Measurements from ENCODE around the gene DMRT1.

DMRT1 gene

DNA sequence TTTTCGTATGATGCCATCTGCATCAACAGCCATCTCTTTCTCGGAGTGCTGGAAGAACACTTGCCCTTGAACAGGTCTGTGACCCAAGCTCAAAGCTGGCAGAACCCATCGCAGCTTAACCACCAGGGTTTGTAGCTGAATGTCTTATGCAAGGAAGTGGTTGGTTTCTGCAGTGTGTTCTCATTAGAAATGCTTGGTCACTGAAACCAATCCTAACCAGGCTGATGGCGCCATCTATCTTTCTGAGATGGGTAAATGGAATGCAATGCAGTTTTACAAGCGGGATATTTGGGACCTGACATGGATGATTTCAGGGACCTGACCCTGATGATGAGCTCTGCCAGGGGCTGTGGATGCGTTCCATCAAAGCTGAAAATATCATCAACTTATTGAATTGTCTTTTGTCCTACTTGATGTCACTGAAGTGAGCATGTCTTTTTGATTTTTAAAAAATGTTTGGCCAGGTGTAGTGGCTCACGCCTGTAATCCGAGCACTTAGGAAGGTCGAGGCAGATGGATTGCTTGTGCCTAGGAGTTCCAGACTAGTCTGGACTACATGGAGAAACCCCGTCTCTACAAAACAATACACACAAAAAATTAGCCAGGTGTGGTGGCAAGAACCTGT, 163.7 kb downstream of the DMRT1 start:
- peak; percentile 91 for DNase-seq (ENCODE audit: low read depth)
- TF ChIP-seq POLR2A (IDR thresholded peaks at IDR 0.05; ENCODE audit: extremely low read depth, insufficient read length) (no peak), CTCF (IDR thresholded peaks at IDR 0.05; ENCODE audit: low read depth, low read length) (peak; percentile 87), MYC (IDR thresholded peaks at IDR 0.05; ENCODE audit: low read depth, low read length) (no peak)
- H3K4me3 ChIP-seq (ENCODE audit: low read depth, low read length) = no peak overlapping the region

GRCh38 chr9:1007312-1007711, 165.8 kb downstream of the DMRT1 start:
- no peak overlapping the region for H3K4me3 ChIP-seq (ENCODE audit: low read depth, low read length)
- TF ChIP-seq MYC (IDR thresholded peaks at IDR 0.05; ENCODE audit: low read depth, low read length) (no peak), MAX (IDR thresholded peaks at IDR 0.05; ENCODE audit: low read depth, low read length) (no peak), POLR2A (IDR thresholded peaks at IDR 0.05; ENCODE audit: extremely low read depth, insufficient read length) (no peak), CTCF (IDR thresholded peaks at IDR 0.05; ENCODE audit: low read depth, low read length) (no peak)
- DNase-seq (ENCODE audit: low read depth) = no peak

DNA sequence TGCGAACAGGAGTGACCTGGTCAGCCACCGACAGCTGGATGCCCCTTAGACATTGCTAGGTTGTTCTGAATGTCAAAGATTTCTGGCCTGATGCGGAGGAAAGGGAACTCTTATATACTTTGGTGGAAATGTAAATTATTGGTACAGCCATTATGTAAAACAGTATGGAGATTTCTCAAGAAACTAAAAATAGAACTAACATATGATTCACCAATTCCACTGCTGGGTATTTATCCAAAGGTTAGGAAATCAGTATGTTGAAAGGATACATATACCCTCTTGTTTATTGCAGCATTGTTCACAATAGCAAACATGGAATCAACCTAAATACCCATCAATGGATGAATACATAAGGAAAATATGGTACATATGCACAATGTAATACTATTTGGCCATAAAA, 166.7 kb downstream of the DMRT1 start:
- TF ChIP-seq POLR2A (IDR thresholded peaks at IDR 0.05; ENCODE audit: extremely low read depth, insufficient read length) = no peak
- TF ChIP-seq CTCF (IDR thresholded peaks at IDR 0.05; ENCODE audit: low read depth, low read length) = no peak
- TF ChIP-seq MAX (IDR thresholded peaks at IDR 0.05; ENCODE audit: low read depth, low read length) = no peak
- no peak for TF ChIP-seq MYC (IDR thresholded peaks at IDR 0.05; ENCODE audit: low read depth, low read length)
- H3K4me3 ChIP-seq (ENCODE audit: low read depth, low read length) = no peak overlapping the region
- DNase-seq (ENCODE audit: low read depth) = no peak

- H3K4me3 ChIP-seq (ENCODE audit: low read depth, low read length) = no peak overlapping the region
- peak; percentile 57 for TF ChIP-seq MAX (IDR thresholded peaks at IDR 0.05; ENCODE audit: low read depth, low read length)
- TF ChIP-seq MYC (IDR thresholded peaks at IDR 0.05; ENCODE audit: low read depth, low read length) = peak; percentile 69
- no peak for TF ChIP-seq POLR2A (IDR thresholded peaks at IDR 0.05; ENCODE audit: extremely low read depth, insufficient read length)
- TF ChIP-seq CTCF (IDR thresholded peaks at IDR 0.05; ENCODE audit: low read depth, low read length) = peak; percentile 100
- DNase-seq (ENCODE audit: low read depth) = peak; percentile 90
Measured at GRCh38 chr9:1009101-1009707, 167.7 kb downstream of the DMRT1 start.

GRCh38 chr9:1013021-1013420, 171.5 kb downstream of the DMRT1 start:
- peak; percentile 77 for DNase-seq (ENCODE audit: low read depth)
- no peak for TF ChIP-seq MYC (IDR thresholded peaks at IDR 0.05; ENCODE audit: low read depth, low read length)
- TF ChIP-seq MAX (IDR thresholded peaks at IDR 0.05; ENCODE audit: low read depth, low read length) = no peak
- TF ChIP-seq CTCF (IDR thresholded peaks at IDR 0.05; ENCODE audit: low read depth, low read length) = no peak
- TF ChIP-seq POLR2A (IDR thresholded peaks at IDR 0.05; ENCODE audit: extremely low read depth, insufficient read length) = no peak
- no peak overlapping the region for H3K4me3 ChIP-seq (ENCODE audit: low read depth, low read length)
